Measurements from ENCODE around the gene DDIT4.
"Not testable (repeated sequence)": the region's sequence is repeated elsewhere in the genome, so short reads cannot be mapped to it uniquely, and the experiment has no call there.

The DDIT4 gene

DNA sequence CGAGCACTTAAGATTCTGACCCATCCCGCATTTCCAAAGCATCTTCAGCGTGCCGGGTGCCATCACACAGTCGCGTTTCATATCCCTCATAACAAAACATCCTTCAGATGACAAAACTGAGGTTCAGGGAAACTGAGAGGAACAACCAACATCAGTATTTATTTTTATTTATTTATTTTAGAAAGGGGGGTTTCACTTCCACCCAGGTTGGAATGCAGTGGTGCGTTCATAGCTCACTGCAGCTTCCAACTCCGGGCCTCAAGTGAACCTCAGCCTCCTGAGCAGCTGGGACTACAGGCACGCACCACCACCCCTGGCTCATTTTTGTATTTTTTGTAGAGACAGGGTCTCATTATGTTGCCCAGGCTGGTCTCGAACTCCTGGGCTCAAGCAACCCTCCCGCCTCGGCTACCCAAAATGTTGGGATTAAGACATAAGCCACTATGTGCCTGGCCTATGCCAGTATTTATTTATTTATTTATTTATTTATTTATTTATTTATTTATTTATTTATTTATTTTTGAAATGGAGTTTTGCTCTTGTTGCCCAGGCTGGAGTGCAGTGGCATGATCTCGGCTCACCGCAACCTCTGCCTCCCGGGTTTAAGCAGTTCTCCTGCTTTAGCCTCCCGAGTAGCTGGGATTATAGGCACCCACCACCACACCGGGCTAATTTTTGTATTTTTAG lies 24.4 kb upstream of the DDIT4 start:
- not testable (repeated sequence) for DNase-seq (ENCODE audit: low read depth in 3 of 3)

- no peak for DNase-seq (ENCODE audit: low read depth in 3 of 3)
Measured at GRCh38 chr10:72250666-72251065, 23.1 kb upstream of the DDIT4 start.

GRCh38 chr10:72251635-72252034 lies 22.1 kb upstream of the DDIT4 start:
- no peak for DNase-seq (ENCODE audit: low read depth in 3 of 3)

DNA sequence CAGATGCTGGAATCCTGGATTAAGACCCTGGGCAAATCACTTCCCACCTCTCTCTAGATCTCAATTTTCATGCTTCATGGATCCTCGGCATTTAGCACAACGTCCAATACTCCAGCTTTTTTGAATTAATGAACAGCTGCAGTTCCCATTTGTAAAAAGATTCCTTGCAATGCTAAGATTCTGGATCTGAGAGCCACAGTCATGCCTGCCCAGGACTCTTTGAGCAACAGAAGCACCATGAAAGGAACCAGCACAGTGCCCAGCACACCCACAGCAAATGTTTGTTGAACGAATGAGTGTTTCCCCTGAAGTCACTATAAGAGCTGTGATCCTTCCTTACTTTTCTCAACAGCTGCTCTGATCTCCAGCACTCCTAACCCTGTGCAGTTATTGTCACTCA lies 20.8 kb upstream of the DDIT4 start:
- DNase-seq (ENCODE audit: low read depth in 3 of 3), result no peak

DNA sequence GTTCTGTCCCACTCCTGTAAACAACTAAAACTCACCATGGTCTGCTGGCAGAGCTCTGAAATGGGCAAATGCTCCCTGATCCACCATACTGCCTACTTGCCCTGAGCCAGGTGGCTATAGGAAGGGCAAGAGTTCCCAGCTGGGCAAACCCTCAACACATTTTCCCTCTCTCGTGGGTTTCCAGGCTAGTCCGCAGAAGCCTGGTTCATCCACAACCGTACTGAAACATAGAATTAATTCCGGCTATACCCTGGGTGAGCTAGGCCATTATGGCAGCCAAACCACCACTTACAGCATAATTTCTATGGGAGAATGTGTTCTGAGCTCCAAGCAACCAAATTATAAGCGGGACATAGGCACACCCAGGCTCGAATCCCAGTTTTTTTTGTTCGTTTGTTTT lies 20.1 kb upstream of the DDIT4 start:
- DNase-seq (ENCODE audit: low read depth in 3 of 3), result no peak

GRCh38 chr10:72254813-72255568 lies 18.7 kb upstream of the DDIT4 start:
- no peak for DNase-seq (ENCODE audit: low read depth in 3 of 3)

DNA sequence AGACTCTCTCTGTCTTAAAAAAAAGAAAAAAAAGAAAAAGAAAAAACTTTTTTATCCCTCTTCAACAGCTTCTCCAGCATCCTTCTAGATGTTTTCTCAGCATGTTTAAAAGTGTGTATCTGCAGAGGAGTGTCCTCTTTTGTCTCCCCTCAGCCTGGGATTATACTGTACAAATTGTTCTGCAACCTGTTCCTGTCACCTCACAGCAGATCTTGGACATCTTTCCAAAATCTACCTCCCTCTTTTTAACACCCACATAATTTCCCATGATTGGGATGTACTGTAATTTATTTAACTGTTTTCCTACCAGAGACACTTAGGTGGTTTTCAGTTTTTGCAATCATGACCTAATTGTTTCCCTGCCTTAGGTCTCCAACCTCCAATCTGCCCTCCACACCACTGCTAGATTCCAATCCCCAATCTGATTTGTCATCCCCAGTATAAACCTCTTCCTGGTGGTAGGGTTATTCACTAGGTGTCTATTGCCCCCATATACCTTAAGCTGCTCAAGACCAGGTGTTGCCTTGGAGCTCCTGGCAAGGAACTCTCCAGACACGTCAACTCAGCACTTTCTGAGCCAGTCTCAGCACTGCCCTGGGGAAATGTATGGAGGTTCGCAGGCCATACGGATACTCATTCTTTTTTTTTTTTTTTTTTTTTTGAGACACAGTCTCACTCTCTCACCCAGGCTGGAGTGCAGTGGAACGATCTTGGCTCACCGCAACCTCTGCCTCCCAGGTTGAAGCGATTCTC lies 17.6 kb upstream of the DDIT4 start:
- DNase-seq (ENCODE audit: low read depth in 3 of 3), result no peak

- DNase-seq (ENCODE audit: low read depth in 3 of 3), result no peak
Measured at GRCh38 chr10:72257051-72257892, 16.5 kb upstream of the DDIT4 start.

DNA sequence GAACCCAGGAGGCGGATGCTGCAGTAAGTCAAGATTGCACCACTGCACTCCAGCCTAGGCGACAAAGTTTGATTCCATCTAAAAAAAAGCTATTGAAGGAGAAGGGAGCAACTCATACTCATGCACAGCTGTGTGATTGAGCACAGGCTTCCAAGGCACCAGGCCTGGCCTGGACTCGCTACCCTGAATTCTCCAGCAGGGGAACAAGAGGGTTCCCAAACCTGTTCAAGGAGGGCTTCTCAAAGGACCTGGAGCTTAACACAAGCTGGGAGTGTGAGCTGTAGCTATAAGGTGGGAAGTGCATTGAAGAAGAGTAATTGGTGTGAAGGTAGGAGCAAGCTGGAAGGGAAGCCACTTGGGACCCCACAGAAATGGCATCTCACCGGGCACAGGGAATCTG lies 15.1 kb upstream of the DDIT4 start:
- no peak for DNase-seq (ENCODE audit: low read depth in 3 of 3)

DNA sequence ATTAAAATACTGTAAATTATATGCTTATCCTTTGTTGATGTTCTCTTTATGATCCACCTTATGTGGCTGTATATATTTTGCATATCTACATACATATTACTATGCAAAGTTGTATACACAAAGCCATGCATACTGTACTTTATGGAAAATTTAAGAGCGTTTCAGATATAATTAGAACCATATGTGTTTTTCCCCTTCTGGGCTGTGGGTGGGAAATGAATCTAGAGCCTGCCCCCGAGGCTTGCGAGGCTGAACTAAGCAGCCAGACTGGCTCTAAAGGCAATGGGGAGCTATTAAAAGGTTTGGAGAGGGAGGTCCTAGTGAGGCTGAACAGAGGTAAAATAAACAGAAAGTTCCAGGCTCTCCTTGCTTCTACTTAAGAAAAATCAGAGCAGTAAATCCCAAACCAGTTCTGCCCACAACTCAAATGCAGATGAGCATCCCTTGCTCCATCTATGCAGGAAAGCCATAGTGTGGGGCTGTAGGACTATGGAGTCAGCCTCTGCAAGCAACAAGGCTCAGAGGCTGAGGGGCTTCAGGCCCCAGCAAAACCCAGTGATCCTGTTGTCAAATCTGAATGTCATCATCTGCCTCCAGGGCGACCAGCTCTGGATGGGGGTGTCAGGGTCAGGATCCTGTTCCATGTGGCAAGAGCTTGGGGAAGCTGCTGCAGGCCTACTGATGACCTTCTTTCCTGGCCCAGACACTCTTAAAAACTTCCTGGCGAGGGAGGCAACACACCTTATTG lies 14.1 kb upstream of the DDIT4 start:
- DNase-seq (ENCODE audit: low read depth in 3 of 3), result no peak

- peak in 2 of 3 experiments; percentile 61 to 62 for DNase-seq (ENCODE audit: low read depth in 3 of 3)
Measured at GRCh38 chr10:72260239-72260975, 13.3 kb upstream of the DDIT4 start.

- DNase-seq (ENCODE audit: low read depth in 3 of 3), result no peak
Measured at GRCh38 chr10:72260976-72261783, 12.5 kb upstream of the DDIT4 start.

GRCh38 chr10:72261784-72262404 lies 11.8 kb upstream of the DDIT4 start:
- no peak for DNase-seq (ENCODE audit: low read depth in 3 of 3)

- DNase-seq (ENCODE audit: low read depth in 3 of 3), result no peak
Measured at GRCh38 chr10:72263613-72264241, 10.0 kb upstream of the DDIT4 start.

- no peak for DNase-seq (ENCODE audit: low read depth in 3 of 3)
Measured at GRCh38 chr10:72264536-72264935, 9.2 kb upstream of the DDIT4 start.

DNA sequence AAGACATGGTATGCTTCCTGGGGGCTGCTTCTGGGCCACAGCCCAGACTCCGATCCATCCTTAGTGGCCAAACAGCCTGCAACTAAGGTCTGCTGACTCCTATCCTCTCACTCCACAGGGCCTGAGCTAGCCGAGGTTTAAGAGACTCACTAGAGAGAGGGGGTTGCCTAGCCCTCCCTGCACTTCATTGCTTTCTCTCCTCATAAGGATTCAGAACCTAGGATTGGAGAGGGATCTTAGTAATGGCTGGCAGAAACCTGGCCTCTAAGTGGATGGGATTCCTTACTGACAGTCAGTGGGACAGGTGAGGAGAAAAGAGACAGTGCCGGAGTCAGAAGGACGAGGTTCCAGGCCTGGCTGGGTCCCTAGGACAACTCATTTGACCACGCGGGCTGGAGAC lies 8.2 kb upstream of the DDIT4 start:
- DNase-seq (ENCODE audit: low read depth in 3 of 3), result no peak

DNA sequence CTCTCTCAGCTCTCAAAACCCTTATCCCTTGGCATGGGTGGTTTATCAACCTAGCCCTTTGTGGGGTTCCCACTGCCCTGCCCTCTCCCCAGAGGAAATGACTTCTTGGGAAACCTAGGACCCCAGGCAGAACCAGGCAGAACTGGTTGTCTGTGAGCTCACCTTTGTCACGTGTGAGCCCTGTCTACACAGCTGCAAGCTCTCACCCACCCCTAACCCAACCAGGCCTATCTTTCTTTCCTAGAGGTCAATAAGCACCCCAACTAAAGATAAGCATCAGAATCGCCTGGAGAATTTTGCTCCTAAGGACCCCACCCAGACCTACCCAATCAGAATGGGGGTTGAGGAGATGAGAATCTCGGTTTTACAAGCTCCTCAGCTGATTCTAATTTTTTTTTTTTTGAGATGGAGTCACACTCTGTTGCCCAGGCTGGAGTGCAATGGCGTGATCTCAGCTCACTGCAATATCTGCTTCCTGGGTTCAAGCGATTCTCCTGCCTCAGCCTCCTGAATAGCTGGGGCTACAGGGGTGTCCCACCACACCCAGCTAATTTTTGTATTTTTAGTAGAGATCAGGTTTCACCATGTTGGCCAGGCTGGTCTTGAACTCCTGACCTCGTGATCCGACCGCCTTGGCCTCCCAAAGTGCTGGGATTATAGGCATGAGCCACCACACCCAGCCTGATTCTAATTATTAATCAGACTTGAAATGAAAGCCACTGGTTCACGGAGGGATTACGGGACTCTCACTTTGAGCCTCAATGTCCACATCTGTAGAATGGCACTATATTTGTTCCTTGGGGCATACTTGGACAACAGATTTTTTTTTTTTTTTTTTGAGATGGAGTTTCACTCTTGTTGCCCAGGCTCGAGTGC lies 7.5 kb upstream of the DDIT4 start:
- no peak for DNase-seq (ENCODE audit: low read depth in 3 of 3)

GRCh38 chr10:72267381-72267780 lies 6.3 kb upstream of the DDIT4 start:
- no peak for DNase-seq (ENCODE audit: low read depth in 3 of 3)

All from stimulated activated CD4-positive, alpha-beta T cell treated with anti-CD3 and anti-CD28 coated beads, TNF-alpha, amount 100 ng/mL, for 4 hours (primary cell).